ENCODE data around the gene EFL1. TPM values are rescaled to one million over a fixed set of nuclear protein-coding genes. Genes with fewer than 3 reads are reported as not detected.

The EFL1 gene
- polyA plus RNA-seq, 1 donor from 2014 or later, result 16.8 TPM

DNA sequence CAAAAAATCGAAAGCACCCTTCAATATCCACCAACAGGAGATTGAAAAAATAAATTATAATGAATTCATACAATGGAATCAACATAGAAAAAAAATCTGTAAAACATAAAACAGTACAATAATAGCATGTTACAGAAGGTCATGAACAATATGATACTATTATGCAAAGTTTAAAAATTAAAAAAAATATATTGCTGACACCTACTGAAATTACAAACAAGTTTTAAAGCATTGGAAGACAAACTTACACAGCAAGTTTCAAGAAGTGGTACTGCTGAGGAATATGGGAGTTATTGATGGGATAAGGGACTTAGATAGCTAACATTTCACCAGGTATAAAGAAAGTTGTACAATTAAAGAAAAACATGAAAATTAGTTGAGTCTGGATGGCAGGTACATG lies 89.4 kb downstream of the EFL1 start:
- H3K36me3 ChIP-seq (ENCODE audit: insufficient read depth, low read length), result no peaks in the 10 kb centered on the region
- H3K27ac ChIP-seq (ENCODE audit: low read length), result no peak overlapping the region
- no peaks in the 10 kb centered on the region for H3K27me3 ChIP-seq (ENCODE audit: insufficient read depth, low read depth, low read length)
- H3K4me2 ChIP-seq (ENCODE audit: low read length), result no peak overlapping the region
- H3K79me2 ChIP-seq (replicated peaks; ENCODE audit: insufficient read depth, low read length), result no peaks in the 10 kb centered on the region
- H2AFZ ChIP-seq (ENCODE audit: low read depth, low read length), result no peak overlapping the region
- no peaks in the 10 kb centered on the region for H3K9me2 ChIP-seq (ENCODE audit: insufficient read depth, low read length)
- H3K4me3 ChIP-seq (ENCODE audit: low read length), result no peak overlapping the region
- no peaks in the 10 kb centered on the region for H4K20me1 ChIP-seq (ENCODE audit: insufficient read depth)
- no peaks in the 10 kb centered on the region for H3F3A ChIP-seq (ENCODE audit: insufficient read depth, low read length, poor library complexity, severe bottlenecking)
- TF ChIP-seq CTCF (IDR thresholded peaks at IDR 0.05; ENCODE audit: poor library complexity, severe bottlenecking) (no peak), EZH2 (IDR thresholded peaks at IDR 0.05; ENCODE audit: borderline replicate concordance, insufficient read depth, low read length, poor library complexity, severe bottlenecking) (no peak), SMC3 (conservative IDR thresholded peaks at IDR 0.05; ENCODE audit: poor library complexity) (no peak), TAF1 (IDR thresholded peaks at IDR 0.05; ENCODE audit: low read depth) (no peak), POLR2AphosphoS5 (IDR thresholded peaks at IDR 0.05) (no peak), EP300 (conservative IDR thresholded peaks at IDR 0.05; ENCODE audit: poor library complexity, severe bottlenecking) (no peak), RAD21 (conservative IDR thresholded peaks at IDR 0.05) (no peak)
- TF ChIP-seq, protein P1, sequence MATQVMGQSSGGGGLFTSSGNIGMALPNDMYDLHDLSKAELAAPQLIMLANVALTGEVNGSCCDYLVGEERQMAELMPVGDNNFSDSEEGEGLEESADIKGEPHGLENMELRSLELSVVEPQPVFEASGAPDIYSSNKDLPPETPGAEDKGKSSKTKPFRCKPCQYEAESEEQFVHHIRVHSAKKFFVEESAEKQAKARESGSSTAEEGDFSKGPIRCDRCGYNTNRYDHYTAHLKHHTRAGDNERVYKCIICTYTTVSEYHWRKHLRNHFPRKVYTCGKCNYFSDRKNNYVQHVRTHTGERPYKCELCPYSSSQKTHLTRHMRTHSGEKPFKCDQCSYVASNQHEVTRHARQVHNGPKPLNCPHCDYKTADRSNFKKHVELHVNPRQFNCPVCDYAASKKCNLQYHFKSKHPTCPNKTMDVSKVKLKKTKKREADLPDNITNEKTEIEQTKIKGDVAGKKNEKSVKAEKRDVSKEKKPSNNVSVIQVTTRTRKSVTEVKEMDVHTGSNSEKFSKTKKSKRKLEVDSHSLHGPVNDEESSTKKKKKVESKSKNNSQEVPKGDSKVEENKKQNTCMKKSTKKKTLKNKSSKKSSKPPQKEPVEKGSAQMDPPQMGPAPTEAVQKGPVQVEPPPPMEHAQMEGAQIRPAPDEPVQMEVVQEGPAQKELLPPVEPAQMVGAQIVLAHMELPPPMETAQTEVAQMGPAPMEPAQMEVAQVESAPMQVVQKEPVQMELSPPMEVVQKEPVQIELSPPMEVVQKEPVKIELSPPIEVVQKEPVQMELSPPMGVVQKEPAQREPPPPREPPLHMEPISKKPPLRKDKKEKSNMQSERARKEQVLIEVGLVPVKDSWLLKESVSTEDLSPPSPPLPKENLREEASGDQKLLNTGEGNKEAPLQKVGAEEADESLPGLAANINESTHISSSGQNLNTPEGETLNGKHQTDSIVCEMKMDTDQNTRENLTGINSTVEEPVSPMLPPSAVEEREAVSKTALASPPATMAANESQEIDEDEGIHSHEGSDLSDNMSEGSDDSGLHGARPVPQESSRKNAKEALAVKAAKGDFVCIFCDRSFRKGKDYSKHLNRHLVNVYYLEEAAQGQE (IDR thresholded peaks at IDR 0.05; ENCODE audit: borderline replicate concordance), result no peak
- no peak overlapping the region for H3K9ac ChIP-seq (ENCODE audit: low read length)
- no peaks in the 10 kb centered on the region for H3K9me3 ChIP-seq (ENCODE audit: low read length)

DNA sequence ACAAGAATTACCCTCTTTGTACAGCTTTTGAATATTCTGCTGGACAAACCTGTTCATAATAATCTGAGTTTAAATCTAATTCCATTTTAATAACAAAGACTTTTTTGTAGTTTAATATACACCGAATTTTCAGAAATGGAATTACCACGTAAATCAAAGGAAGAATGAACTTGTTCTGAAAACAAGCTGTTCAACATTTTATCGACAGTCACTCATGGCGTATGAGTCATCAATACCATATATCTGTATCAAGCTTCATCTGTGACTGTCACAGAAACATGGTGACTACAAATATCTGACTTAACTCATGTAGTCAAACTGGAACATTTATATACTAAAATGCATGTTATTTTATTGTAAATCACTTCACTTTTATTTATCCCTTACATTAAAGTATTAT lies 90.0 kb downstream of the EFL1 start:
- Histone ChIP-seq H3K9me2 (ENCODE audit: insufficient read depth, low read length) (no peaks in the 10 kb centered on the region), H3K9ac (ENCODE audit: low read length) (no peak overlapping the region), H4K20me1 (ENCODE audit: insufficient read depth) (no peaks in the 10 kb centered on the region), H2AFZ (ENCODE audit: low read depth, low read length) (no peak overlapping the region), H3K79me2 (replicated peaks; ENCODE audit: insufficient read depth, low read length) (no peaks in the 10 kb centered on the region), H3K27ac (ENCODE audit: low read length) (no peak overlapping the region), H3K4me3 (ENCODE audit: low read length) (no peak overlapping the region), H3F3A (ENCODE audit: insufficient read depth, low read length, poor library complexity, severe bottlenecking) (no peaks in the 10 kb centered on the region), H3K27me3 (ENCODE audit: insufficient read depth, low read depth, low read length) (no peaks in the 10 kb centered on the region), H3K36me3 (ENCODE audit: insufficient read depth, low read length) (no peaks in the 10 kb centered on the region), H3K9me3 (ENCODE audit: low read length) (no peaks in the 10 kb centered on the region), H3K4me2 (ENCODE audit: low read length) (no peak overlapping the region)
- TF ChIP-seq EP300 (conservative IDR thresholded peaks at IDR 0.05; ENCODE audit: poor library complexity, severe bottlenecking) (no peak), SMC3 (conservative IDR thresholded peaks at IDR 0.05; ENCODE audit: poor library complexity) (no peak), MXI1 (conservative IDR thresholded peaks at IDR 0.05; ENCODE audit: poor library complexity, severe bottlenecking) (no peak), EZH2 (IDR thresholded peaks at IDR 0.05; ENCODE audit: borderline replicate concordance, insufficient read depth, low read length, poor library complexity, severe bottlenecking) (no peak), RAD21 (conservative IDR thresholded peaks at IDR 0.05) (no peak), CTCF (IDR thresholded peaks at IDR 0.05; ENCODE audit: poor library complexity, severe bottlenecking) (no peak), TAF1 (IDR thresholded peaks at IDR 0.05; ENCODE audit: low read depth) (no peak), POLR2AphosphoS5 (IDR thresholded peaks at IDR 0.05) (no peak)
- TF ChIP-seq, protein P1 (IDR thresholded peaks at IDR 0.05; ENCODE audit: borderline replicate concordance), result no peak
